CD4-positive, alpha-beta T cell treated with Interleukin-1 beta for 1 hour (primary cell): Measurements from ENCODE around the gene TRMT1L.

ENCODE experiments used
- DNase-seq, 2 donors: peaks; one replicate each; pipeline ENCODE4 v3.0.0-alpha.2; 2020 to 2022

The TRMT1L gene

GRCh38 chr1:185112356-185112755, 44.4 kb downstream of the TRMT1L start:
- no peak for DNase-seq

- DNase-seq: no peak
These were observed 44.9 kb downstream of the TRMT1L start for GRCh38 chr1:185111873-185112272.

GRCh38 chr1:185110145-185110544, 46.6 kb downstream of the TRMT1L start:
- DNase-seq: no peak

DNA sequence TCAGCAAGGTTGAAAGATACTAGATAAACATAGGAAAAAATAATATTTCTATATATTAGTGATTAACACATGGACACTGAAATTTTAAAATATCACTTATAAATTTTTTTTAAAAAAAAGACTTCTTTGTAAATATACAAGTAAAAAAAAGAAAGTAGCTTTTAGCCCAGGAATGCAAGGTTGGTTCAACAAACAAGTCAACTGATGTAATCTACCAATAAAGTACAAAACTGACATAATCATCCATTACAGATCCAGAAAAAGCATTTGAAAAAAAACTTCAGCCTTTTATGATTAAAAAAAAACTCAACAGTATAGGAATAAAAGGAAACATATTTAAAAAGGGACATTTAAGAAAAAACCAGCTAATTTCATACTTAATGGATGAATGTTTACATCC, 48.4 kb downstream of the TRMT1L start:
- DNase-seq: no peak

DNA sequence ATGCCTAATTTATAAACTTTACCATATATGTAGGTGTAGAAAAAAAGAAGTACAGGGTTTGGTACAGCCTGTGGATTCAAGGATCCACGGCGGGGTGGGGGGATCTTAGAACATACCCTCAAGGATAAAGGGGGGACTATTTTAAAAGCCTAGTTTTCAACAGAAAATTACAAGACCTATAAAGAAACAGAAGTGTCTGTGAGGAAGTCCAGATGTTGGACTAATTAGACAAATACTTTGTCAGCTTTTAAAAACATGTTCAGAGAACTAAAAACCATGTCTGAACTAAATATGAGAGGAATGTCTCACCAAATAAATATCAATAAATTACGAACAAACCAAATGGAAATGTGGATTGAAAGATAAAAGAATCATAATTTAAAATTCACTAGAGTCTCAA, 51.6 kb downstream of the TRMT1L start:
- DNase-seq: no peak

DNA sequence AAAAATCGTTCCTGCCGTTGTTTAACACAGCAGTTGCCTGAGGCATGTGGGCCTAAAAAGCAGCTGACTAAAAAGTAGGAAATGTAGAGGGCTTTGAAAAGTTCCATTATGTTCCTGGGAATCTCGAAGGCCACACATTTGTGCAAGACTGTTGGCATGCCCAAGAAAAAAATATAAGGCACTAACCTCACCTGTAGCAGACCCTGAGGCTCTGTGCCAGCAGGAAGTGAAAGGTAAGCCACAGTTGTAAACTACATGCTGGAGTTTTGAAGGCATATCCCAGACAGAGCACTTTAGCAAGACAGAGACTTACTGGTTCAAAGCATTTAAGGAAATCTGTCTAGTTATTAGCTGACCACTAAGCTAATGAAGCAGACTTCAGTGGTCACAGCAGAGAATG, 52.7 kb downstream of the TRMT1L start:
- DNase-seq: no peak

DNA sequence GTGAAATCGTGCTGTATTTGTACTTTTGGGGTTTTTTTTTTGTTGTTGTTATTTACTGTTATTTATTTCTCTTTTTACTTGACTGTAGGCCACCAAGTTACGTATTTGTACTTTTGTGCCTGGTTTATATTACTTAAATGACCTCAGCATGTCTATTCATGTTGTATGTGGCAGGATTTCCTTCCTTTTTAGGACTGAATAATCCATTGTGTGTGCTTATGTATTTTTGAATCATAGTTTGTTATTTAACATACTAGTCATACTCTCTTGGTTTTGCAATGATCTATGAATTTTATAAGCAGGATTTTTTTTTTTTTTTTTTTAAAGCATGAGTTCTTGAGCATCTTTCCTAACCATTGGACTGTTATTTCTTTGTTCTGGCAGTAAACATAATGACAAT, 60.2 kb downstream of the TRMT1L start:
- DNase-seq: no peak

GRCh38 chr1:185094761-185095160, 62.0 kb downstream of the TRMT1L start:
- DNase-seq: no peak

DNA sequence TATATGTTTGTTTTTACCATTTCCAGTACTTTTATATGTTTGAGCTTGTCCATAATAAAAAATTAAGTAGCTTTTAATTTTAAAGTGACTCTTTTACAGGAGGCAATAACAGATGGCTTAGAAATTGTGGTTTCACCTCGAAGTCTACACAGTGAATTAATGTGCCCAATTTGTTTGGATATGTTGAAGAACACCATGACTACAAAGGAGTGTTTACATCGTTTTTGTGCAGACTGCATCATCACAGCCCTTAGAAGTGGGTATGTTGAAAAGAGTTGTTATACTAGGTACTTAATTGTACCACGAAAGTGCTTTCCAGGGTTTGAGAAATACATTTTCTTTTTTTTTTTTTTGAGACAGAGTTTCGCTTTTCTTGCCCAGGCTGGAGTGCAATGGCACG, 65.3 kb downstream of the TRMT1L start:
- DNase-seq: no peak

DNA sequence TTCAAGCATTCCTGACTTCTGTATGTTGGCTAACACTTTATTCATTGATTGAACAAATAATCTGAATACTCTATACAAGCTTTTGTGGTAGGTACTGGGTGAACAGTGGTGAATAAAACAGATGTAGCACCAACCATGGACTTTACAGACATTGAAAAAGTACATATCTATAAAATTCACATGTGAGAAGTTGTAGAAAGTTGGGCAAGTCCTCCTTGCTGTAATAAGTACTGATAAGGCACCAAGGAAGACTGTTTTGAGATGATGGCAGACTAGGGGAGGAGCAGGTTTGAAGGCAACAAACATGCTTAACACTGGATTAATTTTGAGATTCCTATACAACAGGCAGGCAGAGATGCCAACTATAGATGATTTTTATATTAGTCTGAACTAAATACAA, 69.0 kb downstream of the TRMT1L start:
- no peak for DNase-seq

GRCh38 chr1:185087101-185087500, 69.7 kb downstream of the TRMT1L start:
- no peak for DNase-seq

DNA sequence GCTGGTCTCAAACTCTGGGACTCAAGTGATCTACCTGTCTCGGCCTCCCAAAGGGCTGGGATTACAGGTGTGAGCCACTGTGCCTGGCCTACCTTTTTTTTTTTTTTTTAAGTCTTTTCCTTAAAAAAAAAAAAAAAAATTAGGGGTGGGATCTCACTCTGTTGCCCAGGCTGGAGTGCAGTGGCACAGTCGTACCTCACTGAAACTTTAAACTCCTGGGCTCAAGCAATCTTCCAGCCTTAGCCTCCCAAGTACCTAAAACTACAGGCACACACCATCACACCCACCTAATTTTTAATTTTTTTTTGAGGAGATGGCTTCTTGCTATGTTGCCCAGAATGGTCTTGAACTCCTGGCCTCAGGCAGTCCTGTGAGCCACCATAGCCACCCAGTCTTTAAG, 72.9 kb downstream of the TRMT1L start:
- no peak for DNase-seq

- DNase-seq: no peak
These were observed 76.3 kb downstream of the TRMT1L start for GRCh38 chr1:185080422-185080821.

DNA sequence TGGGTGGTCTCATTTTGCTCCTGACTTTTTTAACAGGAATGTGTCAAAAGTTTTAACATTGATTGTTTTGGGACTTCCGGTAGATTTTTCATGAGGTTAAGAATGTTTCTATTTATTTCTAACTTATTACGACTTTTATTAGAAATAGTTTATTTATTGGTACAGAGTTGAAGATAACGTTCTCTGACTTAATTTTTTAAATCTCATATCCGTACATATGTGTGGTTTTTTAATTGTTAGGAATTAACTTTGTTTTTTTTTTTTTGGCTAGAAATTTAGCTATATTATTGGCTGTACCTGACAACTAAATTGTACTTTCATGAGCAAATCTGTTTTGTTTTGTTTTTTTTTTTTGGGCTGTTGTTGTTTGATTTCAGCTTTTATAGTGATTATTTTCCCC, 79.4 kb downstream of the TRMT1L start:
- no peak for DNase-seq

GRCh38 chr1:185075476-185075875, 81.3 kb downstream of the TRMT1L start:
- DNase-seq: no peak

DNA sequence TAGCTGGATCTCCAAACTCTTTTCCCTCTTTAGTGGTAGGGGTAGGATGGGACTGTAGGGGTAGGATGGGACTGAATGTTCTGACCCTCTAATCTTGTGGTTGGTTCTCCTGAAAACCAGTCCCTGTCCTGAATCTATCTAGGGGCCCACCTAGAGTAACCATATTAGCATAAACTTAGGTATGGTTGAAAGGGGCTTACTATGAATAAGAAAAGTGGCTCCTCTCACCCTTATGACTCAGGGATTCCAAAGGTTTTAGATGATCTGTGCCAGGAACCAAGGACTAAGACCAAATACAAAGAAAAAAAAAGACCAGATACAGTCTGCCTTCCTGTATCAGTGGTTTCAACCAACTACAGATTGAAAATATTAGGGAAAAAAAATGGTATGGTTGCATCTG, 82.4 kb downstream of the TRMT1L start:
- DNase-seq: no peak

GRCh38 chr1:185073725-185074124, 83.0 kb downstream of the TRMT1L start:
- DNase-seq: no peak

DNA sequence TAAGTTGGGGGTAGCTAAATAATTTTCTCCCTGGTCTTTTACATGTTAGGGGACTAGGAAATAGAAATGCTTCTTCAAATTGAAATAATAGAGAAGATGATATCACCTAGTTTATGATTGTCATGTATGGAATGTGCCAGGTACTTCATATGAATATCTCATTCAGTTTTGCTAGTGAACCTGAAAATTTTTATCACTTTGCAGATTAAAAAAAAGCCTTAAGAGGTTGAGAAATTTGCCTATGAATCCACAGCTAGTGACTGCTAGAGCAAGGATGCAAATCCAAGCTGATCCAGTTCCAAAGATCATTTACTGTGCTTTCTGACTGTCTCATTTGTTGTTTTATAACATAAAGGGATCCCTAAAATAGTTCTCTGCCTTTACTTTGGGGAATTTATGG, 86.7 kb downstream of the TRMT1L start:
- no peak for DNase-seq

DNA sequence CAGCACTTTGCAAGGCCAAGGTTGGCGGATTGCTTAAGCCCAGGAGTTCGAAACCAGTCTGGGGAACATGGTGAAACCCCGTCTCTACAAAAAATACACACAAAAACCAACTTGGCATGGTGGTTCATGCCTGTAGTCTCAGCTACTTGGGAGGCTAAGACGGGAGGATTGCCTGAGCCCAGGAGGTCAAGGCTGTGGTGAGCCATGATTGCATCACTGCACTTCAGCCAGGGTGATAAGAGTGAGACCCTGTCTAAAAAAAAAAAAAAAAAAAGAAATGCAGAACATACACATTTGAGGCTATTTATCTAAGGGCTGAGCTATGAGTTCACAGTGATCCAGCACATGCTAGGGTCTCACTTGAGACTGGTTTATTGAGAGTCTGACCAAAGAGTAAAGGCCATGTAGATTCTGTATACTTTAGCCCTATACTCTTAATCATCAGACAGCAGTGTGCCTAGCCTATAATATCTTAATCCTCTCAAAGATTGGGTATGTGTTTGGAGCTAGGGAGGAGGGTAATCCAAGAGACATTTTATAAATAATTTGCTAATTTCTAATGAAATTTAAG, 87.5 kb downstream of the TRMT1L start:
- DNase-seq: no peak

DNA sequence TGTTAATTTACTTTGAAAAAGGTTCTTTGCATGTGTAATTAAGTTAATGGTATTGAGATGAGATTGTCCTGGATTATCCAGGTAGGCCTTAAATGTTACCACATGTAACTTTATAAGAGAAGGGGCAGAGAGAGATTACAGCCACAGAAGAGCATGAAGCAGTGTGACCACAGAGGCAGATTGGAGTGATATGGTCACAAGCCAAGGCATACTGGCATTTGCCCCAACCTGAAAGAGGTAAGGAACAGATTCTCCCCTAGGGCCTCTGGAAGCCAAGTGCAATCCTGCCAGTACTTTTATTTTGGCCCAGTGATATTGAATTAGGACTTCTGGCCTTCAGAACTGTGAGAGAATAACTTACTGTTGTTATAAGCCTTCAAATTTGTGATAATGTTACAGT, 88.4 kb downstream of the TRMT1L start:
- DNase-seq: no peak
